ENCODE data around the gene GRK5.

GRK5 gene

GRCh38 chr10:119305860-119306513 is 98.6 kb downstream of the GRK5 start:
- no peaks in the 10 kb centered on the region for H3K9me3 ChIP-seq (ENCODE audit: low read length)
- H3K9ac ChIP-seq (ENCODE audit: low read length): no peak overlapping the region
- H3K36me3 ChIP-seq (ENCODE audit: insufficient read depth, low read length): no peaks in the 10 kb centered on the region
- H3K27ac ChIP-seq (ENCODE audit: low read depth, low read length): peak overlapping the region; percentile 54
- H3K4me1 ChIP-seq (ENCODE audit: insufficient read depth, low read length): peaks cover 48% of the 10 kb centered on the region
- no peaks in the 10 kb centered on the region for H3K27me3 ChIP-seq (ENCODE audit: control insufficient read depth in 1 of 2, insufficient read depth in 2 of 2, low read length in 2 of 2)
- no peak overlapping the region for H3K4me3 ChIP-seq (ENCODE audit: low read depth in 1 of 2, low read length in 2 of 2)

- H3K27ac ChIP-seq (ENCODE audit: low read depth, low read length): peak overlapping the region; percentile 54
- H3K9me3 ChIP-seq (ENCODE audit: low read length): no peaks in the 10 kb centered on the region
- H3K4me3 ChIP-seq (ENCODE audit: low read depth in 1 of 2, low read length in 2 of 2): no peak overlapping the region
- H3K9ac ChIP-seq (ENCODE audit: low read length): no peak overlapping the region
- H3K27me3 ChIP-seq (ENCODE audit: control insufficient read depth in 1 of 2, insufficient read depth in 2 of 2, low read length in 2 of 2): no peaks in the 10 kb centered on the region
- H3K4me1 ChIP-seq (ENCODE audit: insufficient read depth, low read length): peaks cover 43% of the 10 kb centered on the region
- H3K36me3 ChIP-seq (ENCODE audit: insufficient read depth, low read length): no peaks in the 10 kb centered on the region
Measured at GRCh38 chr10:119306514-119306951, 99.2 kb downstream of the GRK5 start.

- Histone ChIP-seq H3K9me3 (ENCODE audit: low read length) (no peaks in the 10 kb centered on the region), H3K27me3 (ENCODE audit: control insufficient read depth in 1 of 2, insufficient read depth in 2 of 2, low read length in 2 of 2) (no peaks in the 10 kb centered on the region), H3K27ac (ENCODE audit: low read depth, low read length) (no peak overlapping the region), H3K36me3 (ENCODE audit: insufficient read depth, low read length) (no peaks in the 10 kb centered on the region), H3K4me1 (ENCODE audit: insufficient read depth, low read length) (peaks cover 38% of the 10 kb centered on the region), H3K9ac (ENCODE audit: low read length) (peak overlapping the region; percentile 17), H3K4me3 (ENCODE audit: low read depth in 1 of 2, low read length in 2 of 2) (no peak overlapping the region)
Measured at GRCh38 chr10:119306986-119307392, 99.6 kb downstream of the GRK5 start.

- Histone ChIP-seq H3K27me3 (ENCODE audit: control insufficient read depth in 1 of 2, insufficient read depth in 2 of 2, low read length in 2 of 2) (no peaks in the 10 kb centered on the region), H3K4me3 (ENCODE audit: low read depth in 1 of 2, low read length in 2 of 2) (no peak overlapping the region), H3K4me1 (ENCODE audit: insufficient read depth, low read length) (peaks cover 28% of the 10 kb centered on the region), H3K9me3 (ENCODE audit: low read length) (no peaks in the 10 kb centered on the region), H3K9ac (ENCODE audit: low read length) (no peak overlapping the region), H3K36me3 (ENCODE audit: insufficient read depth, low read length) (no peaks in the 10 kb centered on the region), H3K27ac (ENCODE audit: low read depth, low read length) (no peak overlapping the region)
Measured at GRCh38 chr10:119308089-119308488, 100.7 kb downstream of the GRK5 start.

- no peak overlapping the region for H3K9ac ChIP-seq (ENCODE audit: low read length)
Measured at GRCh38 chr10:119308551-119309422, 101.4 kb downstream of the GRK5 start.

GRCh38 chr10:119309423-119309770 is 102.0 kb downstream of the GRK5 start:
- Histone ChIP-seq H3K27ac (ENCODE audit: low read depth, low read length) (no peak overlapping the region), H3K9ac (ENCODE audit: low read length) (no peak overlapping the region), H3K36me3 (ENCODE audit: insufficient read depth, low read length) (no peaks in the 10 kb centered on the region), H3K4me1 (ENCODE audit: insufficient read depth, low read length) (peaks cover 33% of the 10 kb centered on the region), H3K27me3 (ENCODE audit: control insufficient read depth in 1 of 2, insufficient read depth in 2 of 2, low read length in 2 of 2) (no peaks in the 10 kb centered on the region), H3K9me3 (ENCODE audit: low read length) (no peaks in the 10 kb centered on the region), H3K4me3 (ENCODE audit: low read depth in 1 of 2, low read length in 2 of 2) (no peak overlapping the region)

More at GRCh38 chr10:119308551-119309422, 101.4 kb downstream of the GRK5 start:
- no peaks in the 10 kb centered on the region for H3K36me3 ChIP-seq (ENCODE audit: insufficient read depth, low read length)
- H3K27ac ChIP-seq (ENCODE audit: low read depth, low read length): no peak overlapping the region
- H3K4me3 ChIP-seq (ENCODE audit: low read depth in 1 of 2, low read length in 2 of 2): no peak overlapping the region
- H3K27me3 ChIP-seq (ENCODE audit: control insufficient read depth in 1 of 2, insufficient read depth in 2 of 2, low read length in 2 of 2): no peaks in the 10 kb centered on the region
- peaks cover 28% of the 10 kb centered on the region for H3K4me1 ChIP-seq (ENCODE audit: insufficient read depth, low read length)
- H3K9me3 ChIP-seq (ENCODE audit: low read length): no peaks in the 10 kb centered on the region

GRCh38 chr10:119310806-119311205 is 103.4 kb downstream of the GRK5 start:
- H3K4me1 ChIP-seq (ENCODE audit: insufficient read depth, low read length): peaks cover 34% of the 10 kb centered on the region

GRCh38 chr10:119312241-119312640 is 104.9 kb downstream of the GRK5 start:
- Histone ChIP-seq H3K4me1 (ENCODE audit: insufficient read depth, low read length) (peaks cover 30% of the 10 kb centered on the region), H3K27ac (ENCODE audit: low read depth, low read length) (no peak overlapping the region), H3K9me3 (ENCODE audit: low read length) (no peaks in the 10 kb centered on the region), H3K36me3 (ENCODE audit: insufficient read depth, low read length) (no peaks in the 10 kb centered on the region), H3K9ac (ENCODE audit: low read length) (no peak overlapping the region), H3K4me3 (ENCODE audit: low read depth in 1 of 2, low read length in 2 of 2) (no peak overlapping the region), H3K27me3 (ENCODE audit: control insufficient read depth in 1 of 2, insufficient read depth in 2 of 2, low read length in 2 of 2) (no peaks in the 10 kb centered on the region)

More at GRCh38 chr10:119310806-119311205, 103.4 kb downstream of the GRK5 start:
- H3K27ac ChIP-seq (ENCODE audit: low read depth, low read length): no peak overlapping the region
- no peaks in the 10 kb centered on the region for H3K27me3 ChIP-seq (ENCODE audit: control insufficient read depth in 1 of 2, insufficient read depth in 2 of 2, low read length in 2 of 2)
- no peak overlapping the region for H3K9ac ChIP-seq (ENCODE audit: low read length)
- H3K9me3 ChIP-seq (ENCODE audit: low read length): no peaks in the 10 kb centered on the region
- H3K4me3 ChIP-seq (ENCODE audit: low read depth in 1 of 2, low read length in 2 of 2): no peak overlapping the region
- H3K36me3 ChIP-seq (ENCODE audit: insufficient read depth, low read length): no peaks in the 10 kb centered on the region

- H3K9ac ChIP-seq (ENCODE audit: low read length): no peak overlapping the region
- H3K27me3 ChIP-seq (ENCODE audit: control insufficient read depth in 1 of 2, insufficient read depth in 2 of 2, low read length in 2 of 2): no peaks in the 10 kb centered on the region
- H3K9me3 ChIP-seq (ENCODE audit: low read length): no peaks in the 10 kb centered on the region
- H3K36me3 ChIP-seq (ENCODE audit: insufficient read depth, low read length): no peaks in the 10 kb centered on the region
- no peak overlapping the region for H3K27ac ChIP-seq (ENCODE audit: low read depth, low read length)
- H3K4me1 ChIP-seq (ENCODE audit: insufficient read depth, low read length): peaks cover 36% of the 10 kb centered on the region
- H3K4me3 ChIP-seq (ENCODE audit: low read depth in 1 of 2, low read length in 2 of 2): no peak overlapping the region
Measured at GRCh38 chr10:119313024-119313423, 105.7 kb downstream of the GRK5 start.

- Histone ChIP-seq H3K36me3 (ENCODE audit: insufficient read depth, low read length) (no peaks in the 10 kb centered on the region), H3K9ac (ENCODE audit: low read length) (no peak overlapping the region), H3K27ac (ENCODE audit: low read depth, low read length) (no peak overlapping the region), H3K4me3 (ENCODE audit: low read depth in 1 of 2, low read length in 2 of 2) (no peak overlapping the region), H3K9me3 (ENCODE audit: low read length) (no peaks in the 10 kb centered on the region), H3K27me3 (ENCODE audit: control insufficient read depth in 1 of 2, insufficient read depth in 2 of 2, low read length in 2 of 2) (no peaks in the 10 kb centered on the region), H3K4me1 (ENCODE audit: insufficient read depth, low read length) (peaks cover 43% of the 10 kb centered on the region)
Measured at GRCh38 chr10:119313644-119314043, 106.3 kb downstream of the GRK5 start.

GRCh38 chr10:119314061-119314460 is 106.7 kb downstream of the GRK5 start:
- Histone ChIP-seq H3K9me3 (ENCODE audit: low read length) (no peaks in the 10 kb centered on the region), H3K9ac (ENCODE audit: low read length) (no peak overlapping the region), H3K36me3 (ENCODE audit: insufficient read depth, low read length) (no peaks in the 10 kb centered on the region), H3K27ac (ENCODE audit: low read depth, low read length) (no peak overlapping the region), H3K27me3 (ENCODE audit: control insufficient read depth in 1 of 2, insufficient read depth in 2 of 2, low read length in 2 of 2) (no peaks in the 10 kb centered on the region), H3K4me1 (ENCODE audit: insufficient read depth, low read length) (peaks cover 47% of the 10 kb centered on the region), H3K4me3 (ENCODE audit: low read depth in 1 of 2, low read length in 2 of 2) (no peak overlapping the region)
